ENCODE data around the gene STX1B. TPM values are rescaled to one million over a fixed set of nuclear protein-coding genes. Genes with fewer than 3 reads are reported as not detected.

The STX1B gene
- total RNA-seq, 1 experiment from 2014 or later = 11.0 TPM

- no peaks in the 10 kb centered on the region for H3K4me1 ChIP-seq (ENCODE audit: insufficient read depth, low read length)
- no peak overlapping the region for H2BK20ac ChIP-seq (ENCODE audit: low read depth, low read length, poor library complexity, severe bottlenecking)
- no peak overlapping the region for H2BK5ac ChIP-seq (ENCODE audit: insufficient read length, low read length)
- H3K9me3 Mint-ChIP-seq = no peaks in the 10 kb centered on the region
- no peak overlapping the region for H3K23ac ChIP-seq (ENCODE audit: insufficient read length, low read depth, low read length)
- no peak overlapping the region for H3K4me3 Mint-ChIP-seq
- no peak overlapping the region for H2AFZ ChIP-seq (ENCODE audit: low read length)
- H3K36me3 Mint-ChIP-seq (ENCODE audit: insufficient read depth in 1 of 3, low read depth in 3 of 3) = peaks cover 2 to 9% (median 4%) of the 10 kb centered on the region in 3 experiments; a peak in 3 of 7 replicates
- H3K9me3 ChIP-seq (ENCODE audit: control insufficient read depth, low read depth, low read length) = no peaks in the 10 kb centered on the region
- no peak overlapping the region for H3K14ac ChIP-seq (ENCODE audit: insufficient read depth, low read length)
- no peak overlapping the region for H4K91ac ChIP-seq (ENCODE audit: insufficient read length, low read depth, low read length)
- H3K27me3 Mint-ChIP-seq (ENCODE audit: low read depth) = no peaks in the 10 kb centered on the region; the same call in 1 of the 2 replicates
- H4K20me1 ChIP-seq (ENCODE audit: control insufficient read depth, insufficient read depth, insufficient read length) = no peaks in the 10 kb centered on the region
- no peak overlapping the region for H3K4me2 ChIP-seq (ENCODE audit: insufficient read depth, insufficient read length, low read length)
- no peak overlapping the region for H2BK15ac ChIP-seq (ENCODE audit: low read depth, low read length)
- no peak overlapping the region for H2AK5ac ChIP-seq (ENCODE audit: insufficient read length, low read length)
- H3K79me1 ChIP-seq (ENCODE audit: insufficient read depth, low read depth, low read length, poor library complexity, severe bottlenecking) = no peaks in the 10 kb centered on the region
- no peak overlapping the region for H4K8ac ChIP-seq (replicated peaks; ENCODE audit: insufficient read length, low read depth, low read length)
- H3K18ac ChIP-seq (ENCODE audit: insufficient read length, low read depth, low read length) = no peak overlapping the region
- no peak overlapping the region for H3T11ph ChIP-seq (ENCODE audit: low read length)
- no peak overlapping the region for H3K4ac ChIP-seq (ENCODE audit: low read depth, low read length)
- H3K27ac Mint-ChIP-seq = no peak overlapping the region
- no CpG with 5 or more reads among the region's 12 CpGs for WGBS (ENCODE audit: extremely low coverage, insufficient read length, low lambda C conversion rate)
- no peak overlapping the region for H3K56ac ChIP-seq (ENCODE audit: insufficient read length, low read depth, low read length)
- peaks cover 5 to 10% of the 10 kb centered on the region in 2 experiments for H3K4me1 Mint-ChIP-seq
- no peak overlapping the region for H3K9ac ChIP-seq (ENCODE audit: extremely low read depth, insufficient read length, low read length)
- no peak overlapping the region for H4K5ac ChIP-seq (ENCODE audit: insufficient read length, low read depth, low read length)
- TF ChIP-seq, protein P1, sequence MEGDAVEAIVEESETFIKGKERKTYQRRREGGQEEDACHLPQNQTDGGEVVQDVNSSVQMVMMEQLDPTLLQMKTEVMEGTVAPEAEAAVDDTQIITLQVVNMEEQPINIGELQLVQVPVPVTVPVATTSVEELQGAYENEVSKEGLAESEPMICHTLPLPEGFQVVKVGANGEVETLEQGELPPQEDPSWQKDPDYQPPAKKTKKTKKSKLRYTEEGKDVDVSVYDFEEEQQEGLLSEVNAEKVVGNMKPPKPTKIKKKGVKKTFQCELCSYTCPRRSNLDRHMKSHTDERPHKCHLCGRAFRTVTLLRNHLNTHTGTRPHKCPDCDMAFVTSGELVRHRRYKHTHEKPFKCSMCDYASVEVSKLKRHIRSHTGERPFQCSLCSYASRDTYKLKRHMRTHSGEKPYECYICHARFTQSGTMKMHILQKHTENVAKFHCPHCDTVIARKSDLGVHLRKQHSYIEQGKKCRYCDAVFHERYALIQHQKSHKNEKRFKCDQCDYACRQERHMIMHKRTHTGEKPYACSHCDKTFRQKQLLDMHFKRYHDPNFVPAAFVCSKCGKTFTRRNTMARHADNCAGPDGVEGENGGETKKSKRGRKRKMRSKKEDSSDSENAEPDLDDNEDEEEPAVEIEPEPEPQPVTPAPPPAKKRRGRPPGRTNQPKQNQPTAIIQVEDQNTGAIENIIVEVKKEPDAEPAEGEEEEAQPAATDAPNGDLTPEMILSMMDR (conservative IDR thresholded peaks at IDR 0.05) = no peak
- no peak overlapping the region for H2BK120ac ChIP-seq (ENCODE audit: low read depth, low read length, poor library complexity, severe bottlenecking)
- no peaks in the 10 kb centered on the region for H3K79me2 ChIP-seq (ENCODE audit: insufficient read depth, low read length)
- H3K23me2 ChIP-seq (ENCODE audit: insufficient read length, low read depth, low read length, poor library complexity, severe bottlenecking) = no peaks in the 10 kb centered on the region
- no peak for DNase-seq
- no peak overlapping the region for H2BK12ac ChIP-seq (ENCODE audit: insufficient read length, low read depth, low read length)
- no peaks in the 10 kb centered on the region for H3K27me3 ChIP-seq (ENCODE audit: insufficient read depth, low read length)
- no peak overlapping the region for H3K27ac ChIP-seq (ENCODE audit: insufficient read length, low read depth, low read length)
These were observed 20.3 kb downstream of the STX1B start for GRCh38 chr16:30990105-30990504.
